ENCODE data around the gene DIO3. TPM values are rescaled to one million over a fixed set of nuclear protein-coding genes. Genes with fewer than 3 reads are reported as not detected.

The DIO3 gene
- total RNA-seq, 2 experiments from 2014 or later = not detected

- H3K27ac ChIP-seq (ENCODE audit: low read depth in 1 of 2, low read length in 2 of 2) = no peak overlapping the region
- intact Hi-C loops (cut with DNase I, micrococcal nuclease) = no loop called here
- H3K4me1 Mint-ChIP-seq (ENCODE audit: low read depth) = no peaks in the 10 kb centered on the region
- H3K9me3 Mint-ChIP-seq = no peaks in the 10 kb centered on the region
- POLR2A ChIA-PET = no interaction called here
- ATAC-seq (ENCODE audit: poor library complexity) = no peak
- H3K36me3 ChIP-seq (ENCODE audit: insufficient read depth, low read length) = no peaks in the 10 kb centered on the region
- CTCF ChIA-PET = no interaction called here
- peaks cover 0 to 8% of the 10 kb centered on the region in 2 experiments for H3K9me3 ChIP-seq (ENCODE audit: control insufficient read depth in 1 of 2, insufficient read depth in 1 of 2, low read length in 2 of 2)
- H3K4me3 ChIP-seq (ENCODE audit: low read length) = peak overlapping the region; percentile 12
- no peaks in the 10 kb centered on the region for H3K27me3 ChIP-seq (ENCODE audit: control insufficient read depth in 1 of 2, insufficient read depth in 2 of 2, low read length in 2 of 2)
- H3K27ac Mint-ChIP-seq = no peak overlapping the region
- H3K36me3 Mint-ChIP-seq (ENCODE audit: low read depth) = no peaks in the 10 kb centered on the region
- H3K4me3 Mint-ChIP-seq = no peak overlapping the region
- no peaks in the 10 kb centered on the region for H3K4me1 ChIP-seq (ENCODE audit: insufficient read depth, low read length)
- DNase-seq = peak in 1 of 14 experiments; percentile 24
- peaks cover 5% of the 10 kb centered on the region for H3K27me3 Mint-ChIP-seq
- TF ChIP-seq CTCF (IDR thresholded peaks at IDR 0.05) = no peak
Observed at GRCh38 chr14:101584055-101584859, 23.0 kb downstream of the DIO3 start.

- ChIA-PET POLR2A (no interaction called here), CTCF (no interaction called here)
- ATAC-seq (ENCODE audit: poor library complexity) = no peak
- Mint-ChIP-seq H3K27me3 (peaks cover 5% of the 10 kb centered on the region), H3K4me3 (no peak overlapping the region), H3K9me3 (no peaks in the 10 kb centered on the region), H3K4me1 (ENCODE audit: low read depth) (no peaks in the 10 kb centered on the region), H3K27ac (no peak overlapping the region), H3K36me3 (ENCODE audit: low read depth) (no peaks in the 10 kb centered on the region)
- Histone ChIP-seq H3K27ac (ENCODE audit: low read depth in 1 of 2, low read length in 2 of 2) (no peak overlapping the region), H3K4me3 (ENCODE audit: low read length) (no peak overlapping the region), H3K9me3 (ENCODE audit: control insufficient read depth in 1 of 2, insufficient read depth in 1 of 2, low read length in 2 of 2) (peaks cover 0 to 8% of the 10 kb centered on the region in 2 experiments), H3K4me1 (ENCODE audit: insufficient read depth, low read length) (no peaks in the 10 kb centered on the region), H3K36me3 (ENCODE audit: insufficient read depth, low read length) (no peaks in the 10 kb centered on the region), H3K27me3 (ENCODE audit: control insufficient read depth in 1 of 2, insufficient read depth in 2 of 2, low read length in 2 of 2) (no peaks in the 10 kb centered on the region)
- no peak for TF ChIP-seq CTCF (IDR thresholded peaks at IDR 0.05)
- intact Hi-C loops (cut with DNase I, micrococcal nuclease) = no loop called here
- no peak for DNase-seq
Observed at GRCh38 chr14:101585211-101585610, 23.9 kb downstream of the DIO3 start.

GRCh38 chr14:101586531-101587430 is 25.5 kb downstream of the DIO3 start:
- Mint-ChIP-seq H3K27me3 (no peaks in the 10 kb centered on the region), H3K27ac (no peak overlapping the region), H3K4me3 (no peak overlapping the region), H3K36me3 (ENCODE audit: low read depth) (no peaks in the 10 kb centered on the region), H3K9me3 (no peaks in the 10 kb centered on the region), H3K4me1 (ENCODE audit: low read depth) (peaks cover 6% of the 10 kb centered on the region)
- TF ChIP-seq CTCF (IDR thresholded peaks at IDR 0.05) = no peak
- H3K4me1 ChIP-seq (ENCODE audit: insufficient read depth, low read length) = no peaks in the 10 kb centered on the region
- no peak overlapping the region for H3K27ac ChIP-seq (ENCODE audit: low read depth in 1 of 2, low read length in 2 of 2)
- ChIA-PET CTCF (no interaction called here), POLR2A (no interaction called here)
- no peaks in the 10 kb centered on the region for H3K27me3 ChIP-seq (ENCODE audit: control insufficient read depth in 1 of 2, insufficient read depth in 2 of 2, low read length in 2 of 2)
- H3K9me3 ChIP-seq (ENCODE audit: control insufficient read depth in 1 of 2, insufficient read depth in 1 of 2, low read length in 2 of 2) = peaks cover 0 to 8% of the 10 kb centered on the region in 2 experiments
- no peak for ATAC-seq (ENCODE audit: poor library complexity)
- no peaks in the 10 kb centered on the region for H3K36me3 ChIP-seq (ENCODE audit: insufficient read depth, low read length)
- intact Hi-C loops (cut with DNase I, micrococcal nuclease) = no loop called here
- no peak overlapping the region for H3K4me3 ChIP-seq (ENCODE audit: low read length)
- DNase-seq = peak in 1 of 14 experiments; percentile 25

Measured in CD4-positive, alpha-beta T cell (primary cell).